ENCODE measurements around the gene SNTB2. TPM values are rescaled to one million over a fixed set of nuclear protein-coding genes. Genes with fewer than 3 reads are reported as not detected.

The SNTB2 gene
- total and polyA plus RNA-seq, 2 of the 13 experiments (the other 11 are each of a cell fraction or from before 2014, with no cell fraction given): 11.5 to 19.2 TPM

DNA sequence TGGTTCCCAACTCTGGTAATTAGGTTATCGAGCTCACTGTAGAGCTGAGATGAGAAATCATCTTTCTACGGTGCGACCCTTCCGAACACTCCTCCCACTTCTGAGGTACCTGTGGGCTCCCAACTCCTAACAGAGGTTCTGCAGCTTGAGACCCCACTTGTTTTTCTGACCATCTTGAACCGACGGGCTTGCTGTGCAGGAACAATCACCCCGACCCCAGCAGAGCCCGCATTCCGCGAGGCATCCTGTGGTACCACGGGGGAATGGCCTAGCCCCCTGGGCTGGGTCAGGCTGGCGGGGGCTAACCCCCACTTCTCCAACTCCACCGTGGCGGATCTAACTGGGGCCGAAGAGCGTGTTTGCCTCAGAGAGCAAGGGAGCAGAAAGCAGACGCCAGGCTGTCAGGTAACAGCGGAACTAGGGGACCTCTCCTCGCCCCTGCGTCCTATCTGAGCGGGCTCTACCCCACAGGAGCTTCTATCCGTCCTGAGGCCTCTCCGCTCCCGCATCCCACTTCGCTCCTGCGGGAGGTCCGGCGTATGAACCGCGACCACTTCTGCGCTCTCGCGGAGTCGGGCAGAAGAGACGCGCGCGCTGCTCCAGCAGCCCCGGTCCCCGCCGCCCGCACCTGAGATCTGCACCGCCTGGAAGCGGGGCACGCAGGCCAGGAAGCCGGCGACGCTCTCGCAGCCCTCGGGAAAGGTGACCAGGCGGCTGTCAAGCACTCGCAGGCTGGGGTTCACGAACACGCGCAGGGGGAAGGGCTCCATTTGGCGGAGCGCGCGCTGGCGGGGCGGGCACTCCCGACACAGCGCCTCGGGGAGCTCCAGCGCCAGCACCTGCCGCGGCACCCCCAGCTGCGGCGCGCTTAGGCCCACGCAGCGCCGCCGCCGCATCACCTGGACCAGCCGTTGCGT is 142.7 kb downstream of the SNTB2 start (continued):
- TF ChIP-seq, protein P1, sequence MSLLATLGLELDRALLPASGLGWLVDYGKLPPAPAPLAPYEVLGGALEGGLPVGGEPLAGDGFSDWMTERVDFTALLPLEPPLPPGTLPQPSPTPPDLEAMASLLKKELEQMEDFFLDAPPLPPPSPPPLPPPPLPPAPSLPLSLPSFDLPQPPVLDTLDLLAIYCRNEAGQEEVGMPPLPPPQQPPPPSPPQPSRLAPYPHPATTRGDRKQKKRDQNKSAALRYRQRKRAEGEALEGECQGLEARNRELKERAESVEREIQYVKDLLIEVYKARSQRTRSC (CRISPR knock-in tag; IDR thresholded peaks at IDR 0.05; ENCODE audit: low read depth): 0 out of 2 replicates have a peak, but pooled peaks have one; percentile 77
- TF ChIP-seq ZSCAN22 (CRISPR knock-in tag; IDR thresholded peaks at IDR 0.05) (0 out of 2 replicates have a peak, but pooled peaks have one; percentile 21), RXRA (CRISPR knock-in tag; IDR thresholded peaks at IDR 0.05) (no peak), ATF1 (CRISPR knock-in tag; IDR thresholded peaks at IDR 0.05) (no peak), ZNF124 (CRISPR knock-in tag; IDR thresholded peaks at IDR 0.05) (no peak), SPEN (CRISPR knock-in tag; IDR thresholded peaks at IDR 0.05; ENCODE audit: low read depth) (no peak), ZEB1 (IDR thresholded peaks at IDR 0.05; ENCODE audit: insufficient replicate concordance, low read depth) (no peak), ZNF644 (CRISPR knock-in tag; IDR thresholded peaks at IDR 0.05; ENCODE audit: low read depth) (no peak), SAFB2 (CRISPR knock-in tag; IDR thresholded peaks at IDR 0.05; ENCODE audit: borderline replicate concordance, low read depth) (no peak), CHD4 (IDR thresholded peaks at IDR 0.05; ENCODE audit: borderline replicate concordance, low read length) (no peak), ZNF737 (CRISPR knock-in tag; IDR thresholded peaks at IDR 0.05; ENCODE audit: borderline replicate concordance) (no peak), SRSF4 (IDR thresholded peaks at IDR 0.05; ENCODE audit: low read depth, low read length, poor library complexity, severe bottlenecking) (peak; percentile 63), NCOA5 (CRISPR knock-in tag; IDR thresholded peaks at IDR 0.05) (no peak), ZFX (CRISPR knock-in tag; IDR thresholded peaks at IDR 0.05; ENCODE audit: low read depth) (no peak), ZBTB3 (CRISPR knock-in tag; IDR thresholded peaks at IDR 0.05; ENCODE audit: borderline replicate concordance, low read depth) (no peak), NFATC3 (CRISPR knock-in tag; IDR thresholded peaks at IDR 0.05) (no peak), TMF1 (CRISPR knock-in tag; IDR thresholded peaks at IDR 0.05; ENCODE audit: low read depth) (no peak; the same call in 1 of the 2 replicates), FOXA1 (IDR thresholded peaks at IDR 0.05) (no peak), FOXA1 (CRISPR knock-in tag; IDR thresholded peaks at IDR 0.05) (no peak; the same call in 1 of the 2 replicates)
- TF ChIP-seq, protein P2, sequence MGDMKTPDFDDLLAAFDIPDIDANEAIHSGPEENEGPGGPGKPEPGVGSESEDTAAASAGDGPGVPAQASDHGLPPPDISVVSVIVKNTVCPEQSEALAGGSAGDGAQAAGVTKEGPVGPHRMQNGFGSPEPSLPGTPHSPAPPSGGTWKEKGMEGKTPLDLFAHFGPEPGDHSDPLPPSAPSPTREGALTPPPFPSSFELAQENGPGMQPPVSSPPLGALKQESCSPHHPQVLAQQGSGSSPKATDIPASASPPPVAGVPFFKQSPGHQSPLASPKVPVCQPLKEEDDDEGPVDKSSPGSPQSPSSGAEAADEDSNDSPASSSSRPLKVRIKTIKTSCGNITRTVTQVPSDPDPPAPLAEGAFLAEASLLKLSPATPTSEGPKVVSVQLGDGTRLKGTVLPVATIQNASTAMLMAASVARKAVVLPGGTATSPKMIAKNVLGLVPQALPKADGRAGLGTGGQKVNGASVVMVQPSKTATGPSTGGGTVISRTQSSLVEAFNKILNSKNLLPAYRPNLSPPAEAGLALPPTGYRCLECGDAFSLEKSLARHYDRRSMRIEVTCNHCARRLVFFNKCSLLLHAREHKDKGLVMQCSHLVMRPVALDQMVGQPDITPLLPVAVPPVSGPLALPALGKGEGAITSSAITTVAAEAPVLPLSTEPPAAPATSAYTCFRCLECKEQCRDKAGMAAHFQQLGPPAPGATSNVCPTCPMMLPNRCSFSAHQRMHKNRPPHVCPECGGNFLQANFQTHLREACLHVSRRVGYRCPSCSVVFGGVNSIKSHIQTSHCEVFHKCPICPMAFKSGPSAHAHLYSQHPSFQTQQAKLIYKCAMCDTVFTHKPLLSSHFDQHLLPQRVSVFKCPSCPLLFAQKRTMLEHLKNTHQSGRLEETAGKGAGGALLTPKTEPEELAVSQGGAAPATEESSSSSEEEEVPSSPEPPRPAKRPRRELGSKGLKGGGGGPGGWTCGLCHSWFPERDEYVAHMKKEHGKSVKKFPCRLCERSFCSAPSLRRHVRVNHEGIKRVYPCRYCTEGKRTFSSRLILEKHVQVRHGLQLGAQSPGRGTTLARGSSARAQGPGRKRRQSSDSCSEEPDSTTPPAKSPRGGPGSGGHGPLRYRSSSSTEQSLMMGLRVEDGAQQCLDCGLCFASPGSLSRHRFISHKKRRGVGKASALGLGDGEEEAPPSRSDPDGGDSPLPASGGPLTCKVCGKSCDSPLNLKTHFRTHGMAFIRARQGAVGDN (CRISPR knock-in tag; IDR thresholded peaks at IDR 0.05): no peak
- TF ChIP-seq, protein P3, sequence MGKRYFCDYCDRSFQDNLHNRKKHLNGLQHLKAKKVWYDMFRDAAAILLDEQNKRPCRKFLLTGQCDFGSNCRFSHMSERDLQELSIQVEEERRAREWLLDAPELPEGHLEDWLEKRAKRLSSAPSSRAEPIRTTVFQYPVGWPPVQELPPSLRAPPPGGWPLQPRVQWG (CRISPR knock-in tag; IDR thresholded peaks at IDR 0.05; ENCODE audit: borderline replicate concordance, low read depth): peak; percentile 85; the same call in 1 of the 2 replicates
- TF ChIP-seq, protein P4, sequence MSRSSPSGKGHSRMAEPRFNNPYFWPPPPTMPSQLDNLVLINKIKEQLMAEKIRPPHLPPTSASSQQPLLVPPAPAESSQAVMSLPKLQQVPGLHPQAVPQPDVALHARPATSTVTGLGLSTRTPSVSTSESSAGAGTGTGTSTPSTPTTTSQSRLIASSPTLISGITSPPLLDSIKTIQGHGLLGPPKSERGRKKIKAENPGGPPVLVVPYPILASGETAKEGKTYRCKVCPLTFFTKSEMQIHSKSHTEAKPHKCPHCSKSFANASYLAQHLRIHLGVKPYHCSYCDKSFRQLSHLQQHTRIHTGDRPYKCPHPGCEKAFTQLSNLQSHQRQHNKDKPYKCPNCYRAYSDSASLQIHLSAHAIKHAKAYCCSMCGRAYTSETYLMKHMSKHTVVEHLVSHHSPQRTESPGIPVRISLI (CRISPR knock-in tag; IDR thresholded peaks at IDR 0.05; ENCODE audit: borderline replicate concordance): no peak
- TF ChIP-seq, protein P5, sequence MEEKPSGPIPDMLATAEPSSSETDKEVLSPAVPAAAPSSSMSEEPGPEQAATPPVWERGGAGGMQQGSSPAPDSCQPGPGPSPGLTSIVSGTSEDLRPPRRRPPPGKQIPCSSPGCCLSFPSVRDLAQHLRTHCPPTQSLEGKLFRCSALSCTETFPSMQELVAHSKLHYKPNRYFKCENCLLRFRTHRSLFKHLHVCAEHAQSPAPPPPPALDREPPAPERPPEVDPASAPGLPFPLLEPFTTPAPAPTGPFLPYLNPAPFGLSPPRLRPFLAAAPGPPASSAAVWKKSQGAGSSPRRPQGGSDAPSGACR (CRISPR knock-in tag; IDR thresholded peaks at IDR 0.05): 0 out of 2 replicates have a peak, but pooled peaks have one; percentile 55
